HG02798 (cell line): ENCODE results near the gene ADAMTS7.
"Not testable (repeated sequence)": the region's sequence is repeated elsewhere in the genome, so short reads cannot be mapped to it uniquely, and the experiment has no call there.

ENCODE experiments used
- ATAC-seq: cut with Tn5 transposase; IDR thresholded peaks from one replicate; pipeline ENCODE4 v1.9.1; 2021; ENCODE audit warnings: mild to moderate bottlenecking; ENCODE audit not compliant: unreplicated experiment, poor library complexity

Gene ADAMTS7

GRCh38 chr15:78753751-78754535, 57.3 kb downstream of the ADAMTS7 start:
- ATAC-seq, result not testable (repeated sequence)

GRCh38 chr15:78753359-78753659, 58.0 kb downstream of the ADAMTS7 start:
- ATAC-seq, result not testable (repeated sequence)

GRCh38 chr15:78752492-78753358, 58.5 kb downstream of the ADAMTS7 start:
- ATAC-seq, result no peak

GRCh38 chr15:78751602-78751979, 59.7 kb downstream of the ADAMTS7 start:
- no peak for ATAC-seq

- peak; percentile 95 for ATAC-seq
Observed at GRCh38 chr15:78750974-78751601, 60.2 kb downstream of the ADAMTS7 start.

- no peak for ATAC-seq
Observed at GRCh38 chr15:78750566-78750965, 60.7 kb downstream of the ADAMTS7 start.

GRCh38 chr15:78749831-78750230, 61.4 kb downstream of the ADAMTS7 start:
- ATAC-seq, result no peak

- not testable (repeated sequence) for ATAC-seq
Observed at GRCh38 chr15:78747877-78748276, 63.4 kb downstream of the ADAMTS7 start.

GRCh38 chr15:78741674-78742073, 69.6 kb downstream of the ADAMTS7 start:
- ATAC-seq, result not testable (repeated sequence)

GRCh38 chr15:78740904-78741274, 70.4 kb downstream of the ADAMTS7 start:
- ATAC-seq, result no peak

- ATAC-seq, result peak; percentile 50
Observed at GRCh38 chr15:78739996-78740903, 71.0 kb downstream of the ADAMTS7 start.

GRCh38 chr15:78739206-78739605, 72.1 kb downstream of the ADAMTS7 start:
- no peak for ATAC-seq

- peak; percentile 48 for ATAC-seq
Observed at GRCh38 chr15:78737931-78738558, 73.2 kb downstream of the ADAMTS7 start.

GRCh38 chr15:78737187-78737820, 74.0 kb downstream of the ADAMTS7 start:
- no peak for ATAC-seq

- ATAC-seq, result not testable (repeated sequence)
Observed at GRCh38 chr15:78736286-78736685, 75.0 kb downstream of the ADAMTS7 start.

- no peak for ATAC-seq
Observed at GRCh38 chr15:78734451-78735064, 76.7 kb downstream of the ADAMTS7 start.

GRCh38 chr15:78732634-78733033, 78.6 kb downstream of the ADAMTS7 start:
- ATAC-seq, result no peak

GRCh38 chr15:78730955-78731354, 80.3 kb downstream of the ADAMTS7 start:
- no peak for ATAC-seq

- not testable (repeated sequence) for ATAC-seq
Observed at GRCh38 chr15:78728427-78728826, 82.8 kb downstream of the ADAMTS7 start.
